ENCODE measurements around the gene ALDH1B1.

DNA sequence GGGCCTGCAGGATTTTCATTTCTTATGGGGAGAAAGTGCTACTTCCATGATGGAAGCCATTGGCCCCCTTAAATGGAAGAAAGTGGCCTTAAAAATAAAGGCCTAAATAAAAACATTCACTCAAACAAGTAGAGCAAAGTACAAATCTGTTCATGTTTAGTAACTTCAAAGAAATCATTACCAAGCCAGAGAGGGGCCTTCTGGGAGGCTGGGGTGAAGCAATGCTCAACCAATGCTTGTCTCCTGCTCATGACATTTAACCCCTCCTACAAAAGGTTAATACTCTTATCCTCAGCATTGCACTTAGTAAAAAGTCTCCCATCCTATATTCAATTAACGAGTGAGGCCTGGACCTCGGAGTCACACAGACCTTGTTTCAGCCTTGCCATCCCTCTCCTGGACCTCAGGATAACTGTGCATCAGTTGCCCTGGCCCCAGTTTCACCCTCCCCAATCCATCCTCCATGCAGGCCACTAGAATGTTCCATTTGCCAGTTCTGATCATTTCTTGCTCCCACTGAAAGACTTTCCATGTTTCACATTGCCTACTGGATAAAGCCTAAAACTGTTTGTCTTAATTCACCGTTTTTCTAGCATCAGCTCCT lies 36.9 kb upstream of the ALDH1B1 start:
- TF ChIP-seq, protein P1, sequence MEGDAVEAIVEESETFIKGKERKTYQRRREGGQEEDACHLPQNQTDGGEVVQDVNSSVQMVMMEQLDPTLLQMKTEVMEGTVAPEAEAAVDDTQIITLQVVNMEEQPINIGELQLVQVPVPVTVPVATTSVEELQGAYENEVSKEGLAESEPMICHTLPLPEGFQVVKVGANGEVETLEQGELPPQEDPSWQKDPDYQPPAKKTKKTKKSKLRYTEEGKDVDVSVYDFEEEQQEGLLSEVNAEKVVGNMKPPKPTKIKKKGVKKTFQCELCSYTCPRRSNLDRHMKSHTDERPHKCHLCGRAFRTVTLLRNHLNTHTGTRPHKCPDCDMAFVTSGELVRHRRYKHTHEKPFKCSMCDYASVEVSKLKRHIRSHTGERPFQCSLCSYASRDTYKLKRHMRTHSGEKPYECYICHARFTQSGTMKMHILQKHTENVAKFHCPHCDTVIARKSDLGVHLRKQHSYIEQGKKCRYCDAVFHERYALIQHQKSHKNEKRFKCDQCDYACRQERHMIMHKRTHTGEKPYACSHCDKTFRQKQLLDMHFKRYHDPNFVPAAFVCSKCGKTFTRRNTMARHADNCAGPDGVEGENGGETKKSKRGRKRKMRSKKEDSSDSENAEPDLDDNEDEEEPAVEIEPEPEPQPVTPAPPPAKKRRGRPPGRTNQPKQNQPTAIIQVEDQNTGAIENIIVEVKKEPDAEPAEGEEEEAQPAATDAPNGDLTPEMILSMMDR (IDR thresholded peaks at IDR 0.05; ENCODE audit: insufficient read depth, low read length, poor library complexity, severe bottlenecking), result no peak
- TF ChIP-seq EZH2phosphoT487 (conservative IDR thresholded peaks at IDR 0.05; ENCODE audit: low read length), result no peak

Measured in SU-DHL-6 (cell line).